ENCODE results near the gene SIX5.
A peak's percentile ranks its signal among the peaks of the same experiment; 100 is the strongest.
"Not testable (repeated sequence)": the region's sequence is repeated elsewhere in the genome, so short reads cannot be mapped to it uniquely, and the experiment has no call there.

SIX5 gene

DNA sequence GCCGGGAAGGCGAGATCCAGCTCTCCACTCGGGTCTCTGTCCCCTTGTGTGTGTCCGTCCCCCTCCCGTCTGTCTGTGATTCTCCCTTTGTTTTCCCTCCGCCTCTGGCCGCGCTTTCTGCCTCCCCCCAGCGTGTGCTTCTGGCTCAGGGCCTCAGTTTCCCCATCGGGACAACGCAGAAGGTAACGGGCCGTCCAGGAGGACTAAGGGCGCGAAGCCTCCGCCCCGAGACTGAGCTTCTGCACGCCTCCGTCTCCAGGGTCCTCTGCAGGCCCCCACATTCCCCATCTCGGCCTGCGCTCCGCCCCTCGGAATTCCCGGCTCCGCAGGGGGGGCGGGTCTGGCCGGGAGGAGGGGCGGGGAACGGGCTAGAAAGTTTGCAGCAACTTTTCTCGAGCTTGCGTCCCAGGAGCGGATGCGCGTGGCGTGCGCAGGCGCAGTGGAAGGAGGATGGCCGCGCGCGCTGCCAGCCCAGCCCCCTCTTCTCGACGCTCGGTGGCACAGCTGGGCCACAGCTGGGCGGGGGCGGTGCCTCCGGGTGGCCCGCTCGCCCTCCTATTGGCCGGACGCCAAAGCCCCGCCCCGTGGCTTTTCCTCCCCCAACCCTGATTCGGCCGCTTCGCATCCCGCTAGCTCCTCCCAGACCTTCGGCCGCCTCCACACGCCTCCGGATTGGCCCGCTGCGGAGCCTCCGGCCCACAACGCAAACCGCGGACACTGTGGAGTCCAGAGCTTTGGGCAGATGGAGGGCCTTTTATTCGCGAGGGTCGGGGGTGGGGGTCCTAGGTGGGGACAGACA, at the start of gene SIX5:
Gene SIX5 (minus strand): TSS at position 269 of the 799 bp plus-strand sequence. CDS start 408 bp downstream, outside the sequence.
- DNase-seq = peak; percentile 91

DNA sequence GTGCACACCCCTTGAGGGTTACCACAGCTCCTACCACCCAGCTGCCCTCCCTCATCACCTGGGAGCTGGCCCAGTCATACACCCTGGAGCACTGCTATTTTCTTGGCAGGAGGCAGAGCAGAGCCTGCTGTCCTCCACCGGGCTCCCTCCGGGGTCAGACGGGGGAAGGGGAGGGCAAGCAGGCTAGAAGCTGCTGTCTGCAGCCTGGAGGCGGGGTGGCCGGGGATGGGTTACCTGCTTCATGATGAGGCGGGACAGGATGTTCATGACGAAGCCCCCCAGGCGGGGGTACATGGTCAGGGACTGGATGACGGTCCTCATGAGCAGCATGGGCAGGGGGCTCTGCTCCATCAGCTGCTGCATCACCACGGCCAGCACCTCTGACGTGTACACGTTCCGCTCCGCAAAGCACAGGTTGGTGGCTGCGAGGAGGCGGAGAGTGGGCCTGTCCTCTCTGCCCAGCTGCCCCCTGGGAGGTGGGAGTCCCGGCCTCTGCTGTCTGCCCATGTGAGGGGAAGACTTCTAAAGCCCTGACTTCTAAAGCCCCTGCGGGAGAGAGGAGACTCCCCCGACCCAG, 48.8 kb upstream of the SIX5 start:
- DNase-seq = peak; percentile 33

DNA sequence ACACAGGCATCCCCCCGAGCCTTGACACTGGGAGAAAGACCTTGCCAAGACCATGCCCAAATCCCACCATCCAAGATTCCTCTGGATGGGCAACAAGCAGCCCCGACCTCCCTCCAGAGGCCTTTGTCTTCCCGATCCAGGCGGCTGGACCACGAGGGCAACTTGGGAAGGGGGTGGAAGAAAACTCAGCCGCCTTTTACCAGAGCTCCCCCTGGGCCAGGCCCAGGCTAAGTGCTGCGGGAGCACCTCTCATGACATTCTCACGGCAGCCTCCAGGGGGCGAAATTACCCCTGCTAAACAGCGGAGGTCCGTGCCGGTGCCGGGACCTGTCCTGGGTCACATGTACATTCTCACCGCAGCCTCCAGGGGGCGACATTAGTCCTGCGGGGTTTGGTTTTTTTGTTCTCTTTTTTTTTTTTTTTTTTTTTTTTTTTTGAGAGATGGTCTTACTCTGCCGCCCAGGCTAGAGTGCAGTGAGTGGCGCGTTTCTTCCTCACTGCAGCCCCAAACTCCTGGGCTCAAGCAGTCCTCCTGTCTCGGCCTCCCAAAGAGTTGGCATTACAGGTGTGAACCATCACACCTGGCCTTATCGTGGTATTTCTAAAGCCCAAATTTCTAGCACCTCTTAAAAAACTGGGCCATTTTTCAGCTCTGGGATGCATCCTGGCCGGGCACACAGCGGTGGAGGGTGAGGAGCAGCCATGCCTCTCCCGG, 48.1 kb upstream of the SIX5 start:
- peak; percentile 76 for DNase-seq

DNA sequence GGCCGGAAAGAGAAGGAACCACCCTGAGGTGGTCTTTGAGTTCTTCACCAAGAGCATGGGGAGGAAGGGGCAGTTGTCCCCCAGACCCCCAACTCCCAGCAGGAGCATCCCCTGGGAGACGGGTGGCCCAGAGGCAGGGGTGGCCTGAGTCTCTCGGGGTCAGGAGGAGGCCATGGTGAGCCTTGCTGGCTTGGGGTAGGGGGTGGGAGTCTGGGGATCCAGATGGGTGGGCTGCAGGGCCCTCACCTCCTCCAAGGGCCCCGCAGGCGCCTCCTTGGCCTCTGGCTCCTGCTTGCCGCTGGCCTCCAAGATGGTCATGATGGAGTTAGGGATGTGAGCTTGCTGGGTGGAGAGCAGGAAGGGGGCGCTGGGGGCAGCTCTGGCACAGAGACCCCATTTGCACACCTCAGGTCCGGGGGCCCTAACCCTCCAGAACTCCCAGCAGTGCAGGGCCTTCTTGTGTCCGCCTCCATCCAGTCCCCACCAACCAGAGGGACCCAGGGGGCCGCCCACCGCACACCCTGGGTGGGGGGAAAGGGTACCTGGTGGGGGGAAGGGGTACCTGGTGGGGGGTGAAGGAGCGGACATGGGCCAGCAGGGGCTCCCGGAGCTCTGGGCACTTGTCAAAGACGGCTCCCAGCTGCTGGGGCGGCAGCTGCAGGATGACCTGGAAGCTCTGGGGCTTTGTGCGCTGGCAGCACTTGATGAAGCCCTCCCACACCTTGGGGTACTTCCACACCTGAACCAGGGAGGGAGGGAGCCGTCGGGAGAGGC, 47.4 kb upstream of the SIX5 start:
- DNase-seq = no peak

DNA sequence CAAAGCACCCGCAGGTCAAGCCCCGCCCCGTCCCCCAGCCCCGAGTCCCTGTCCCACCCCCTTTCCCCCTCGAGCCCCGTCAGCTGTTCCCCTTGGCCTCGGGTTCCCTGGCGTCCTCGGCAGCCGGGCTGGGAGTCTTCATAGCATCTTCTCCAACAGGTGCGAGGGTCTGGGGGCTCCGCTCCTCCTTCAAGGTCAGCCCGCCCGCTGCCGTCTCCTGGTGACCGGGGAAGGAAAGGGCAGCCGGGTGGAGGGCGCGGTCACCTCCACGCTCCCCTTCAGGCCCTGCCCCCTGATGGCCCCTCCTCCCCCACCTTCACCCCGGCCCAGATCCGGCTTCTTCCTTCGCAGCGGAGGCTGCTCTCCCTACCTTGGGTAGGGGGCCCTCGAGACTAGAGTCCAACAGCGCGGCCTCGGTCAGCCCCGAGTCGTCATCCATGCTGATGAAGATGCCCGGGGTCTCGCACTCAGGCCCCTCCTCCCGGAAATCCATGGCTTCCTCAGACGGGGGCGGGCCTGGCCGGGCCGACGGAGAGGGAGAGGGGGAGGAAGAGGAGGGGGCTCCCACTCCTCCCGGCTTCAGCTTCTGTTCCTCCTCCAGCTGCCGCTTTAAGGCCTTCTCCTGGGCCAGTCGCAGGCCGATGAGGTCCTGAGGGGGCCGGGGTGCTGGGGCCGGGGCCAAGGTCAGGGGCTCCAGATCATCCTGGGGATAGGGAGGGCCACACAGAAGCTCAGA, 46.6 kb upstream of the SIX5 start:
- DNase-seq = no peak

DNA sequence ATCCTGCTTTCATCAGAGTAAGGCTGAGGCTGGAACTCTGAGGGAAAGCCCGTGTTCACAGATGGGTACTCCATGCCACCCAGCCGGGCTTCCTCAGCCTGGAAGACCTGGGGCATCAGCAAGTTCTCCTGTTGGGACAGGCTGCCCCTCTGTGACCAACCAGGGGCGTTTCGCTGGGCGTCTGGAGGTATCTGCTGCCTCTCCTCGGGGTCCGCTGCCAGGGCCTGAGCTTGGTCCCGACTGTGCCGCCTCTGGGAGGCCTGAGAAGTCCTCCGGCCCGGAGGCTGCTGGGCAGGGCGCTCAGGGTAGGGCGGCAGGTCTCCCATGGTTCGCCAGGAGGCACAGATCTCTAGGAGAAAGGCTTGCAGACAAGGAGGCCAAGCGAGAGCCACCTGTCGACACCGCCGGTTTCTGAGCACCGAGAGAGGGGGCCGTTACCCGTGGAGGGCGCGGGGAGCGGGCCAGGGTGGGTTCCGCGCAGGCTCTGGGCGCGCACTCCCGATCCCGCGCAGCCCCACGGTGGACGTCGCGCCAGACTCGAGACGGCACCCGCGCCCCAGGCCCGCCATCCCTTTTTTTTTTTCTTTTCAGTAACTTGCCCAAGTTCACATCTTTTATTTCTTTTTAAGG, 45.9 kb upstream of the SIX5 start, which contains the start of gene RSPH6A:
Gene RSPH6A (minus strand): TSS at position 458 of the 630 bp plus-strand sequence. CDS start 132 bp downstream, at position 326.
- no peak for DNase-seq

DNA sequence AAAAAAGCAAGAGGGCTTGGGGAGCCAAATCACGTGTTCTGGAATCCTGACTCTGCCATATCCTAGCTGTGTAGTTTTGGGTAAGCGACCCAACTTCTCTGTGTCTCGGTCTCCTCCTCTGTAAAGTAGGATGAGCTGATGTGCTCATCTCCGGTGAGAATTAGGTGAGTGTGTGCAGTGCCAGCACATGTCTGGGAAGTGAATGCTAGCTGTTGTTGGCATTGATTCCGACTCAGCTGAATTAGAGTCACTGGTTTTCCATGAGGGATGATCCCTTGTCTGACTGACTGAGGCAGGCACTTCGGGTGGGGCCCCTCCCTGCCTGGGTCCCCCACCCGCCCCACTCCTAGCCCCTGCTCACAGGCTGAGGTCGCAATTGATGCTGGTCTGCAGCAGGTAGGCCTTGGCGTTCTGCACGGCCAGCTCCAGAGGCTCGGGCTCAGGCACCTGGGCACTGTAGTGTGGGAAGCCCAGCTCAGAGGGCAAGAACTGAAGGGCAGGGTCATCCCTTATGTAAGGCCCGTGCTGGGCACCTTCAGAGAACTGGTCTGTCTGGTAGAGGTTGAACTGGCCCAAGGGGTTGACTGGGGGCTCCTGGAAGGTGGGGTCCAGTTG, 45.2 kb upstream of the SIX5 start:
- no peak for DNase-seq

DNA sequence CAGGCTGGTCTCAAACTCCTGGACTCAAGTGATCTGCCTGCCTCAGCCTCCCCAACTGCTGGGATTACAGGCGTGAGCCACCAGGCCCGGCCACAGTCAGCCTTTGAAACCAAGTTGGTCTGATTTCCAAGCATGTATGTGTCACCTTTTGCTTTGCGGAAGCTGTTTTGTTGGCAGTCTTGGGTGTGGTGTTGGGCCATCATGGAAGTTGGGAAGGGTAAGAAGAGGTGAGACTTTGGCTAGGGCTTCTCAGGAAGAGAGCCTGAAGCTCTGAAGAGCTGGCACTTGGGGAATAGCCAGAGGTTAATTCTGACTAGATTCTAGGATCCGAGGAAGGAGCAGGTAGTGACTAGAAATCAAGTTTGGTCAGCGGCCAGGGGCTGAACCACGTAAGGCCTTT, 43.2 kb upstream of the SIX5 start:
- no peak for DNase-seq

DNA sequence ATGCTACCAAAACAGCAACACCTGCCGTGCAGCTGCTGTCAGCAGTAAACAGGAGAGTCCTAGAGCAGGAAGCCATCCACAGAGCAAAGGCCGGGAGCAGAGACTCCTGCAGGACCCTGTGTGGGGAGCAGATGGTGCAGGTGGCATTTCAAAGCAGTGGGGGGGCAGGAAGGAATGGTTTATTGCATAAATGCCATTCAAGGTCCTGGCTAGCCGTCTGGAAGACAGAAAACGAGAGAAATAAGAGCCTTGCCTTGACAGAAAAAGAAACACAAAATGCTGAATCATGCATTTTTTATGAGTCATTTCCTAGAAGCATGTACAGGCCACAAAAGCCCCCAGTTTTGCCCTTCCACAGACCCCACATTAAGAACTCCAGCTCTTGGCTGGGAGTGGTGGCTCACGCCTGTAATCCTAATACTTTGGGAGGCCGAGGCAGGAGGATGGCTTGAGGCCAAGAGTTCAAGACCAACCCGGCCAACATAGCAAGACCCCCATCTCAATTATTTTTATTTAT, 40.6 kb upstream of the SIX5 start:
- peak; percentile 38 for DNase-seq

DNA sequence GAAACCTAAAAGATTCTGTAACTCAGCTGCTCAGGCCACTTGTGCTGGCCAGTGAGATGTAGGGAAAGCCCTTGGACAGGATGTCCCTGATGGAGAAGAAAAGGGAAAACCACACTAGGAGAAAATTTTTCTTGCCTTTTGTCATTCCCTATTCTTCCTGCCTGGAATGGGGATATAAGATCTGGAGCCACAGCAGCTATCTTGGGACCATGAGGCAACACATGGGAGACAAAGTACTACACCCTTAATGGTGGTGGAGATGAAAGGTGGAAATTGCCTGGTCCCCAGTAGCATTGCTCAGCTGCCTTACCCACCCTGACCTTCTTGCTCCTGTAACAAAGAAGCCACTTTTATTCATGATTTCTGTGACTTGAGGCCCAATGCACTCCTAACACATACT, 36.7 kb upstream of the SIX5 start:
- no peak for DNase-seq

DNA sequence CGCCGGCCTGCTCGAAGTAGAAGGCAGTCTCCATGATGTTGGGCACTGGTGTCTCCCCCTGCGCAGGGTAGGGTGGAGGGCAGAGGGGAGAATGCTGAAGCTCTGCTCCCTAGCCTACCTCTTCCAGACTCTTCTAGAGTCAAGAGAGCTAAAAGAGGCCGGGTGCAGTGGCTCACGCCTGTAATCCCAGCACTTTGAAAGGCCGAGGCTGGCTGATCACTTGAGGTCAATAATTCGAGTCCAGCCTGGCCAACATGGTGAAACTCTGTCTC, 35.8 kb upstream of the SIX5 start:
- no peak for DNase-seq

DNA sequence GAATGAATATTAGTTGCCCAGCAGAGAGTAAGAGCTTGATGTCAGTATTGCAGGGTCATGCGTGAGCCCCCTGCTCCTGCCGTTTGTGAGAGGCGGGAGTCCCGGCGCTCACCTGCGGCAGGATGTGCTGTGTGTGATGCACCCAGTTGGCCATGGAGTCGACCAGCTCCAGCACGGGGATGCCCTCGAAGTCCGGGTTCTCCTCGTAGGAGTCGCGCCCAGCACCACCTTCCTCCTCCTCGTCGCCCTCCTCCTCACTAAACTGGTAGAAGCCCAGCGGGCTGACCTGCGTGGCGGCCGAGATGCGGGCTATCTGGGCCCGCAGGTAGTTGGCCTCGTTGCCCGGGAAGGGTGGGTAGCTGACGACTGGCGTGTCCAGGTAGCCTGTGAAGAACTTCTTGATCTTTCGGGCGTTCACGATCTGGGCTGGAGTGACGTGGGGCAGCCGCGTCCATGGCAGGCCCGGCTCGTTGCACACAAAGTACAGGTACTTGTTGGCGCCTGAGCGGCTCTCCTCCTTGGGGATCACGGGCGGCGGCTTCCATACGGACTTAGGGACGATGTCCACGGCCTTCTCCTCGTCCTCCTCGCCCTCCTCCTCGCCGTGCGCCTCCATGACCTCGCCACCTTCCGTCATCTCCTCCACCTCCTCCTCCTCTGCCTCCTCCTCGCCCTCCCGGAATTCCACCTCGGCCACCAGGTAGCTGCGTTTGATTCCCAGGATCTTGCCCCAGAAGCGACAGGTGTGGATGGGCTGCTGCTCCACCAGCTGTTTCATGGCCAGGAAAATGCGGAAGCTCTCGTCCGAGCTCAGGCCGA, 35.3 kb upstream of the SIX5 start:
- DNase-seq = no peak

DNA sequence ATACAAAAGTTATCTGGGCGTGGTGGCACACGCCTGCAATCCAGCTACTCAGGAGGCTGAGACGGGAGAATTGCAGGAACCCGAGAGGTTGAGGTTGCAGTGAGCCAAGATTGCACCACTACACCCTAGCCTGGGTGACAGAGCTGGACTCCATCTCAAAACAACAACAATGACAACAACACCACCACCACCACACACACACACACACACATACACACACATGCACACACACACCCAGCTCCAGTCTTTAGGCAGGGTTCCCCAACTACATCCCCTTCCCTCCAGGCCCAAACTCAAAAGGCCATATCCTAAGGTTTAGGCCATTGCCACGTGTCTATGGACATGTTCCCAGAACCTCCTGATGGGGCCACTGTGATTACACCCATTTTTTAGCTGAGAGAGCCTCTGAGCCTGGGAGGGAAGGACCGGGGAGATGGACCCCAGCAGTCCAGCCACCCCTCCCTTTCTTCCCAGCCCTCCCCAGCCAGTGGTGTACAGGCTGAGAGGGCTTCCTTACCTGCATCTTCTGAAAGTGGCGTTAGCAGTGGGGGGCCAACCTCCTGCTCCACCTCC, 32.6 kb upstream of the SIX5 start:
- DNase-seq = no peak

DNA sequence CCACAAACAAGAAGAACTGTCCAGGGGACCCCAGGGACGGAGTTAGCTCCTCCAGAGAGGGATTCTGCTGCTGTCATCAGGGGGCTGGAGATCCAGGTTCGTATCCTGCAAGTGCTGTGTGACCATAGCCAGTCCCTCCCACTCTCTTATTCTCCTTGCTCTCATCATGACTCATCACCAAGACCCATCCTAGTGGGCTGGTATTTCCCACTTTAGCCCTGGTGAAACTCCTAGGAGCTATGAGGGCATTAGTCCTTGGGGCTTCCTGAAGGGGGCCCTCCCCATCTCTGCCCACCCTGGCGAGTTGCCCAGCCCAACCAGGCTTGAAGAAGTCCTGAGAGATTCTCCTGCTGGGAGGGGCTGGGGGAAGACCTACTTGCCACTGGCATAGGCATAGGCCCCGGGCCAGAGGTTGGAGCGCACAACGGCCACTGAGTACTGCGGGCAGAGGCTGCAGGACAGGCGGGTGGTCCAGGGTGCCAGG, 31.1 kb upstream of the SIX5 start:
- peak; percentile 69 for DNase-seq

DNA sequence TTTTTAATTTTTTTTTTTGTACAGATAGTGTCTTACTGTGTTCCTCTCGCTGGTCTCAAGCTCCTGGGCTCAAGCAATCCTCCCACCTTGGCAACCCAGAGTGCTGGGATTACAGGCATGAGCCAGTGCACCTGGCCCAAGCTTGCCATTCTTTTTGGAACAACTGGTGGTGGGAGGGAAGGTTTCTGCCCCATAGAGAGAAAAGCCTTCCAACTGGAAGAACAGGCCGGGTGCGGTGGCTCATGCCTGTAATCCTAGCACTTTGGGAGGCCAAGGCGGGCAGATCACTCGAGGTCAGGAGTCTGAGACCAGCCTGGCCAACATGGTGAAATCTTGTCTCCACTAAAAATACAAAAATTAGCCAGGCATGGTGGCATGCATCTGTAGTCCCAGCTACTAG, 30.5 kb upstream of the SIX5 start:
- not testable (repeated sequence) for DNase-seq

DNA sequence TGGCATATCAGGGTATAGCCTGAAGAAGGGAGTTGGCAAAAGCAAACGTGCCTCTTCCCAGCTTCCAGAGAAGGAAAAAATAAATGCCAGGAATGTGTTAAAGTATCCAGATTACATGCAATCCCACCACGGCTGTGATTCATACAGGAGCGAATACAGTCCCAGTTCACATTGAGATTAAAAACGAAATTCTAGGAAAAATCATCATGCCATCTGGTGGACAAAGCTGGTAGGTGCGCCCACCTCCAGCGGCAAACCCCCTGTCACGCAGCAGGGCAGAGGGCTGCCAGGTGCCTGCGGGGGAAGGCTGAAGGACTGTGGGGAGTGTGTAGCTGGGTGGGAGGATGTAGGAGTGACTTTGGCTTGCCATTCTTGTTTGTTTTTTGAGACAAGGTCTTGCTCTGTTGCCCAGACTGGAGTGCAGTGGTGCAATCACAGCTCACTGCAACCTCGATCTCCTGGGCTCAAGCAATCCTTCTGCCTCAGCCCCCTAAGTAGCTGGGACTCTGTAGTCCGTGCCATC, 30.0 kb upstream of the SIX5 start:
- DNase-seq = peak; percentile 80

DNA sequence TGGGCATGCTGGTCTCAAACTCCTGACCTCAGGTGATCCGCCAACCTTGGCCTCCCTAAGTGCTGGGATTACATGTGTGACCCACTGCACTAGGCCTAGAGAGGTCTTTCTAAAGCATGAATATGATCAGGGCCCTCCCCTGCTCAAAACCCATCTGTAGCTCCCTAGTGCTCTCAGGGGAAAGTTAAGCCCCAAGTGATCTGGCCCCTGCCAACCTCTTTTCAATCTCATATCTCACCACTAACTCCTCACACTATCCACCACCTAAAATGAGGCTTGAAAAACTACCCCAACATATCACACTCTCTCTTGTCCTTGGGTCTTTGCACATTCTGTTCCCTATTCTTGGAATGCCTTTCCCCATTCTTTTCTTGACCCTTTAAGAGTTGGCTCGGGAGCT, 25.6 kb upstream of the SIX5 start:
- DNase-seq = no peak

DNA sequence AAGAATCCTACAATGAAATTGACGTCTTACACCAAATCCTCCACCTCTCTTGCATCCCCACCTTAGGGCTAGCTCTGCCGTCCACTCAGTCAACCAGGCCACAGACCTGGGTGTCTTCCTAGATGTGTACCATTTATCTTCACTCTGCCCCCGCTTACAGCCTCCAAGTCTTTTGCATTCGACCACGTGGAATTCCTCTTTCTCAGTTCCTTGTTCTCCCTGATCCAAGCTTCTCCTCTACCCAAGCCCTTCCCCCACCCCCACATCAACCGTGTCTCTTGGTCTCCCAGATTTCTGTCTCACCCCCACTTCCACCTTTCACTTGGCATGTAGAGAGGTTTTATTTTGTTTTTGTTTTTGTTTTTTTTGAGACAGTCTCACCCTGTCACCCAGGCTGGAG, 24.8 kb upstream of the SIX5 start:
- no peak for DNase-seq

DNA sequence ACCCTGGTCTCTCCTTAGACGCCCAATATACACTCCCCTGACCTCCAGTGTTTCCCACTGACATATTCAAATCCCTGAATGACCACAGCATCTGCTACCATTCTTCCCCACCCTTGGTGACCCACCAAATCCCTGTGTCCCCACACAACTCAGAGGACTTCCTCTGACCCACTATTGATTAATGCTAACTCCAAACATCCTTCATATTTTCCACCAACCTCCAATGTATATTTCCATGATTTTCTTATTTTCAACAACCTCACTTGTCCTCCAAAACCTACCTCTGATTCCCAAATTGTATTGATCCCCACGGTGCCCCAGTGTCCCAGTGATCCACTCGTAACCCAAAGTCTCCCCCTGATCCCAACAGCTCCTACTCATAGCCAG, 24.1 kb upstream of the SIX5 start:
- no peak for DNase-seq

Measured in NCI-H226 (cell line).